Measurements from ENCODE around the gene ARSA. TPM values are rescaled to one million over a fixed set of nuclear protein-coding genes. Genes with fewer than 3 reads are reported as not detected.

Gene ARSA
- total RNA-seq, 1 experiment from 2014 or later = 10.3 TPM

- no peaks in the 10 kb centered on the region for H3K27me3 ChIP-seq (ENCODE audit: insufficient read depth, low read length)
- no peak overlapping the region for H4K8ac ChIP-seq (replicated peaks; ENCODE audit: insufficient read length, low read depth, low read length)
- WGBS (ENCODE audit: extremely low coverage, insufficient read length, low lambda C conversion rate) = no CpG with 5 or more reads among the region's 8 CpGs
- no peak overlapping the region for H3K56ac ChIP-seq (ENCODE audit: insufficient read length, low read depth, low read length)
- H3K27ac ChIP-seq (ENCODE audit: insufficient read length, low read depth, low read length) = no peak overlapping the region
- no peaks in the 10 kb centered on the region for H3K9me3 Mint-ChIP-seq
- H2BK20ac ChIP-seq (ENCODE audit: low read depth, low read length, poor library complexity, severe bottlenecking) = no peak overlapping the region
- H2BK5ac ChIP-seq (ENCODE audit: insufficient read length, low read length) = no peak overlapping the region
- no peak overlapping the region for H2AK5ac ChIP-seq (ENCODE audit: insufficient read length, low read length)
- no peak for TF ChIP-seq CTCF (conservative IDR thresholded peaks at IDR 0.05)
- H2BK12ac ChIP-seq (ENCODE audit: insufficient read length, low read depth, low read length) = no peak overlapping the region
- H4K20me1 ChIP-seq (ENCODE audit: control insufficient read depth, insufficient read depth, insufficient read length) = no peaks in the 10 kb centered on the region
- no peak for DNase-seq
- no peaks in the 10 kb centered on the region for H3K23me2 ChIP-seq (ENCODE audit: insufficient read length, low read depth, low read length, poor library complexity, severe bottlenecking)
- no peak overlapping the region for H3K14ac ChIP-seq (ENCODE audit: insufficient read depth, low read length)
- peaks cover 4% of the 10 kb centered on the region for H3K79me1 ChIP-seq (ENCODE audit: insufficient read depth, low read depth, low read length, poor library complexity, severe bottlenecking)
- H2BK120ac ChIP-seq (ENCODE audit: low read depth, low read length, poor library complexity, severe bottlenecking) = no peak overlapping the region
- H3K27ac Mint-ChIP-seq = no peak overlapping the region
- H3K9ac ChIP-seq (ENCODE audit: extremely low read depth, insufficient read length, low read length) = no peak overlapping the region
- H3K36me3 Mint-ChIP-seq (ENCODE audit: insufficient read depth in 1 of 3, low read depth in 3 of 3) = peaks cover 4 to 46% (median 45%) of the 10 kb centered on the region in 3 experiments
- no peak overlapping the region for H3K18ac ChIP-seq (ENCODE audit: insufficient read length, low read depth, low read length)
- no peaks in the 10 kb centered on the region; the same call in 1 of the 2 replicates for H3K27me3 Mint-ChIP-seq (ENCODE audit: low read depth)
- no peaks in the 10 kb centered on the region for H3K9me3 ChIP-seq (ENCODE audit: control insufficient read depth, low read depth, low read length)
- H2BK15ac ChIP-seq (ENCODE audit: low read depth, low read length) = no peak overlapping the region
- no peak overlapping the region for H3K23ac ChIP-seq (ENCODE audit: insufficient read length, low read depth, low read length)
- H3K4me2 ChIP-seq (ENCODE audit: insufficient read depth, insufficient read length, low read length) = no peak overlapping the region
- no peak overlapping the region for H4K91ac ChIP-seq (ENCODE audit: insufficient read length, low read depth, low read length)
- H4K5ac ChIP-seq (ENCODE audit: insufficient read length, low read depth, low read length) = no peak overlapping the region
- H2AFZ ChIP-seq (ENCODE audit: low read length) = no peak overlapping the region
- H3T11ph ChIP-seq (ENCODE audit: low read length) = no peak overlapping the region
- no peak overlapping the region for H3K4me3 Mint-ChIP-seq
- H3K4me1 ChIP-seq (ENCODE audit: insufficient read depth, low read length) = peaks cover 2% of the 10 kb centered on the region; the same call in 1 of the 2 replicates
- peaks cover 6 to 12% of the 10 kb centered on the region in 2 experiments; a peak in 3 of 4 replicates for H3K4me1 Mint-ChIP-seq
- no peaks in the 10 kb centered on the region for H3K79me2 ChIP-seq (ENCODE audit: insufficient read depth, low read length)
- H3K4ac ChIP-seq (ENCODE audit: low read depth, low read length) = no peak overlapping the region
Measured at GRCh38 chr22:50578776-50579310, 49.1 kb downstream of the ARSA start.

Measured in H9 (cell line).